Measurements from ENCODE around the gene NSDHL.

Gene NSDHL

GRCh38 chrX:152872522-152872921 is 41.7 kb downstream of the NSDHL start:
- Histone ChIP-seq H3K27ac (ENCODE audit: low read depth, low read length) (no peak overlapping the region), H3K4me3 (ENCODE audit: low read depth, low read length) (no peak overlapping the region), H3K4me1 (ENCODE audit: control insufficient read depth, insufficient read depth, low read length, unreplicated experiment) (no peaks in the 10 kb centered on the region), H3K27me3 (ENCODE audit: insufficient read depth, low read length) (no peaks in the 10 kb centered on the region), H3K36me3 (ENCODE audit: insufficient read depth, low read length) (no peaks in the 10 kb centered on the region), H3K79me2 (ENCODE audit: control insufficient read depth, insufficient read depth, low read length, unreplicated experiment) (no peaks in the 10 kb centered on the region), H2AFZ (ENCODE audit: low read length, unreplicated experiment) (no peak overlapping the region)

- Histone ChIP-seq H3K79me2 (ENCODE audit: control insufficient read depth, insufficient read depth, low read length, unreplicated experiment) (no peaks in the 10 kb centered on the region), H3K27me3 (ENCODE audit: insufficient read depth, low read length) (no peaks in the 10 kb centered on the region), H3K4me1 (ENCODE audit: control insufficient read depth, insufficient read depth, low read length, unreplicated experiment) (no peaks in the 10 kb centered on the region), H3K4me3 (ENCODE audit: low read depth, low read length) (no peak overlapping the region), H3K27ac (ENCODE audit: low read depth, low read length) (no peak overlapping the region), H2AFZ (ENCODE audit: low read length, unreplicated experiment) (no peak overlapping the region), H3K36me3 (ENCODE audit: insufficient read depth, low read length) (no peaks in the 10 kb centered on the region)
Measured at GRCh38 chrX:152873361-152873760, 42.5 kb downstream of the NSDHL start.

GRCh38 chrX:152876931-152877840 is 46.3 kb downstream of the NSDHL start:
- Histone ChIP-seq H3K4me3 (ENCODE audit: low read depth, low read length) (no peak overlapping the region), H3K27ac (ENCODE audit: low read depth, low read length) (no peak overlapping the region), H3K36me3 (ENCODE audit: insufficient read depth, low read length) (no peaks in the 10 kb centered on the region), H3K79me2 (ENCODE audit: control insufficient read depth, insufficient read depth, low read length, unreplicated experiment) (no peaks in the 10 kb centered on the region), H3K27me3 (ENCODE audit: insufficient read depth, low read length) (no peaks in the 10 kb centered on the region), H3K4me1 (ENCODE audit: control insufficient read depth, insufficient read depth, low read length, unreplicated experiment) (no peaks in the 10 kb centered on the region), H2AFZ (ENCODE audit: low read length, unreplicated experiment) (no peak overlapping the region)

GRCh38 chrX:152878976-152879755 is 48.3 kb downstream of the NSDHL start:
- Histone ChIP-seq H3K27me3 (ENCODE audit: insufficient read depth, low read length) (no peaks in the 10 kb centered on the region), H3K79me2 (ENCODE audit: control insufficient read depth, insufficient read depth, low read length, unreplicated experiment) (no peaks in the 10 kb centered on the region), H3K27ac (ENCODE audit: low read depth, low read length) (no peak overlapping the region), H3K36me3 (ENCODE audit: insufficient read depth, low read length) (no peaks in the 10 kb centered on the region), H3K4me1 (ENCODE audit: control insufficient read depth, insufficient read depth, low read length, unreplicated experiment) (no peaks in the 10 kb centered on the region), H2AFZ (ENCODE audit: low read length, unreplicated experiment) (no peak overlapping the region), H3K4me3 (ENCODE audit: low read depth, low read length) (no peak overlapping the region)

- H3K36me3 ChIP-seq (ENCODE audit: insufficient read depth, low read length): no peaks in the 10 kb centered on the region
- no peaks in the 10 kb centered on the region for H3K27me3 ChIP-seq (ENCODE audit: insufficient read depth, low read length)
- H3K79me2 ChIP-seq (ENCODE audit: control insufficient read depth, insufficient read depth, low read length, unreplicated experiment): no peaks in the 10 kb centered on the region
- H3K4me1 ChIP-seq (ENCODE audit: control insufficient read depth, insufficient read depth, low read length, unreplicated experiment): no peaks in the 10 kb centered on the region
- H2AFZ ChIP-seq (ENCODE audit: low read length, unreplicated experiment): no peak overlapping the region
- no peak overlapping the region for H3K27ac ChIP-seq (ENCODE audit: low read depth, low read length)
- no peak overlapping the region for H3K4me3 ChIP-seq (ENCODE audit: low read depth, low read length)
Measured at GRCh38 chrX:152881289-152881688, 50.4 kb downstream of the NSDHL start.

- H3K27me3 ChIP-seq (ENCODE audit: insufficient read depth, low read length): no peaks in the 10 kb centered on the region
Measured at GRCh38 chrX:152884171-152884570, 53.3 kb downstream of the NSDHL start.

GRCh38 chrX:152886716-152887115 is 55.9 kb downstream of the NSDHL start:
- Histone ChIP-seq H2AFZ (ENCODE audit: low read length, unreplicated experiment) (no peak overlapping the region), H3K27ac (ENCODE audit: low read depth, low read length) (no peak overlapping the region), H3K36me3 (ENCODE audit: insufficient read depth, low read length) (no peaks in the 10 kb centered on the region), H3K4me3 (ENCODE audit: low read depth, low read length) (no peak overlapping the region), H3K27me3 (ENCODE audit: insufficient read depth, low read length) (no peaks in the 10 kb centered on the region), H3K79me2 (ENCODE audit: control insufficient read depth, insufficient read depth, low read length, unreplicated experiment) (no peaks in the 10 kb centered on the region), H3K4me1 (ENCODE audit: control insufficient read depth, insufficient read depth, low read length, unreplicated experiment) (no peaks in the 10 kb centered on the region)

More at GRCh38 chrX:152884171-152884570, 53.3 kb downstream of the NSDHL start:
- no peak overlapping the region for H3K4me3 ChIP-seq (ENCODE audit: low read depth, low read length)
- no peak overlapping the region for H3K27ac ChIP-seq (ENCODE audit: low read depth, low read length)
- H3K79me2 ChIP-seq (ENCODE audit: control insufficient read depth, insufficient read depth, low read length, unreplicated experiment): no peaks in the 10 kb centered on the region
- H3K4me1 ChIP-seq (ENCODE audit: control insufficient read depth, insufficient read depth, low read length, unreplicated experiment): no peaks in the 10 kb centered on the region
- H3K36me3 ChIP-seq (ENCODE audit: insufficient read depth, low read length): no peaks in the 10 kb centered on the region
- no peak overlapping the region for H2AFZ ChIP-seq (ENCODE audit: low read length, unreplicated experiment)

GRCh38 chrX:152892499-152892898 is 61.6 kb downstream of the NSDHL start:
- peaks cover 20% of the 10 kb centered on the region for H3K4me1 ChIP-seq (ENCODE audit: control insufficient read depth, insufficient read depth, low read length, unreplicated experiment)
- no peaks in the 10 kb centered on the region for H3K27me3 ChIP-seq (ENCODE audit: insufficient read depth, low read length)
- H3K36me3 ChIP-seq (ENCODE audit: insufficient read depth, low read length): no peaks in the 10 kb centered on the region
- no peak overlapping the region for H2AFZ ChIP-seq (ENCODE audit: low read length, unreplicated experiment)
- H3K4me3 ChIP-seq (ENCODE audit: low read depth, low read length): no peak overlapping the region
- H3K79me2 ChIP-seq (ENCODE audit: control insufficient read depth, insufficient read depth, low read length, unreplicated experiment): no peaks in the 10 kb centered on the region
- H3K27ac ChIP-seq (ENCODE audit: low read depth, low read length): no peak overlapping the region

GRCh38 chrX:152892999-152893891 is 62.4 kb downstream of the NSDHL start:
- Histone ChIP-seq H3K4me1 (ENCODE audit: control insufficient read depth, insufficient read depth, low read length, unreplicated experiment) (peaks cover 20% of the 10 kb centered on the region), H2AFZ (ENCODE audit: low read length, unreplicated experiment) (no peak overlapping the region), H3K4me3 (ENCODE audit: low read depth, low read length) (no peak overlapping the region), H3K79me2 (ENCODE audit: control insufficient read depth, insufficient read depth, low read length, unreplicated experiment) (peaks cover 3% of the 10 kb centered on the region), H3K36me3 (ENCODE audit: insufficient read depth, low read length) (no peaks in the 10 kb centered on the region), H3K27ac (ENCODE audit: low read depth, low read length) (no peak overlapping the region), H3K27me3 (ENCODE audit: insufficient read depth, low read length) (no peaks in the 10 kb centered on the region)

- no peak overlapping the region for H3K27ac ChIP-seq (ENCODE audit: low read depth, low read length)
- peaks cover 3% of the 10 kb centered on the region for H3K79me2 ChIP-seq (ENCODE audit: control insufficient read depth, insufficient read depth, low read length, unreplicated experiment)
- H3K4me1 ChIP-seq (ENCODE audit: control insufficient read depth, insufficient read depth, low read length, unreplicated experiment): peaks cover 20% of the 10 kb centered on the region
- no peak overlapping the region for H2AFZ ChIP-seq (ENCODE audit: low read length, unreplicated experiment)
- no peaks in the 10 kb centered on the region for H3K27me3 ChIP-seq (ENCODE audit: insufficient read depth, low read length)
- no peaks in the 10 kb centered on the region for H3K36me3 ChIP-seq (ENCODE audit: insufficient read depth, low read length)
- H3K4me3 ChIP-seq (ENCODE audit: low read depth, low read length): no peak overlapping the region
Measured at GRCh38 chrX:152893980-152894610, 63.2 kb downstream of the NSDHL start.
